Lung (tissue), 12 donors: ENCODE data around the gene ANKRD6. TPM values are rescaled to one million over a fixed set of nuclear protein-coding genes. Genes with fewer than 3 reads are reported as not detected.

Experiments used
- ATAC-seq: fragments of 200-7000 bp; cut with Tn5 transposase; one replicate; pipeline ENCODE4 v1.9.1; 2020; ENCODE audit warnings: moderate number of reproducible peaks; ENCODE audit not compliant: insufficient read depth, low FRiP score
- DNase-seq, 3 donors: peaks; one replicate each; pipeline ENCODE4 v3.0.0-alpha.2; 2013 to 2017
- H3K27ac ChIP-seq, 2 donors: one replicate each; pipeline ENCODE4 v1.5.1; 2013; ENCODE audit warnings: mild to moderate bottlenecking in 2 of 2, moderate library complexity in 2 of 2, control low read depth in 1 of 2, inconsistent platforms in 1 of 2, low read depth in 1 of 2, low read length in 1 of 2
- H3K27me3 ChIP-seq, 3 donors: one replicate each; pipeline ENCODE4 v1.5.1; 2013; ENCODE audit warnings: low read length in 2 of 3; ENCODE audit not compliant: control insufficient read depth in 3 of 3, insufficient read depth in 3 of 3
- H3K36me3 ChIP-seq, 4 donors: one replicate each; pipeline ENCODE4 v1.5.1; 2013; ENCODE audit warnings: low read length in 4 of 4, mild to moderate bottlenecking in 1 of 4, moderate library complexity in 1 of 4; ENCODE audit not compliant: control insufficient read depth in 4 of 4, insufficient read depth in 4 of 4
- H3K4me1 ChIP-seq, 5 donors: one replicate each; pipeline ENCODE4 v1.5.1; 2013; ENCODE audit warnings: low read length in 5 of 5, mild to moderate bottlenecking in 2 of 5, moderate library complexity in 1 of 5; ENCODE audit not compliant: control insufficient read depth in 5 of 5, insufficient read depth in 5 of 5
- H3K4me3 ChIP-seq: one replicate; pipeline ENCODE4 v1.5.1; 2013; ENCODE audit warnings: mild to moderate bottlenecking, control low read depth, moderate library complexity
- H3K9ac ChIP-seq, 2 donors: one replicate each; pipeline ENCODE4 v1.5.1; 2013; ENCODE audit warnings: low read length in 2 of 2, control low read depth in 1 of 2; ENCODE audit not compliant: insufficient read depth in 1 of 2
- H3K9me3 ChIP-seq, 4 donors: one replicate each; pipeline ENCODE4 v1.5.1; 2013; ENCODE audit warnings: low read length in 3 of 4, mild to moderate bottlenecking in 1 of 4, moderate library complexity in 1 of 4; ENCODE audit not compliant: control insufficient read depth in 4 of 4, insufficient read depth in 3 of 4
- WGBS, 2 donors: extraction: QIAGEN DNeasy Blood & Tissue Kit; methylation state at CpG; one replicate each; pipeline ENCODE4 v1.1.7; 2013; 5-methylcytosine and 5-hydroxymethylcytosine counted together
- polyA plus RNA-seq, 2 donors: library from polyadenylated mRNA; stranded (reverse); fragments of 200-250 nt; gene quantifications; one replicate each; pipeline ENCODE4 v1.2.1, GENCODE V29; 2013
- total RNA-seq, 2 donors: library from RNA; depleted of rRNA in 1 of 2; stranded (reverse); fragments of >200 nt in 1 of 2; gene quantifications; one replicate each; pipeline ENCODE4 v1.2.1, GENCODE V29; 2014 to 2021
- TF ChIP-seq, protein P1 (sequence below): IDR thresholded peaks from 2 replicates; pipeline ENCODE4 v1.5.1; 2012; ENCODE audit warnings: mild to moderate bottlenecking; ENCODE audit errors: control extremely low read depth, extremely low read depth
- donor health status: control.
- donor health status: control.
- donor health status: Bipolar disorder and iron deficiency.
- donor health status: healthy.
- donor health status: DM: yes; HTN: yes; CAD: no.

Gene ANKRD6
- total and polyA plus RNA-seq, 4 donors: 4.4 to 29.4 (median 16.0) TPM

- WGBS, 2 donors: 92 to 96% methylated on average over 3 of the region's 3 CpGs
Measured at GRCh38 chr6:89494131-89494793, 61.3 kb downstream of the ANKRD6 start.

DNA sequence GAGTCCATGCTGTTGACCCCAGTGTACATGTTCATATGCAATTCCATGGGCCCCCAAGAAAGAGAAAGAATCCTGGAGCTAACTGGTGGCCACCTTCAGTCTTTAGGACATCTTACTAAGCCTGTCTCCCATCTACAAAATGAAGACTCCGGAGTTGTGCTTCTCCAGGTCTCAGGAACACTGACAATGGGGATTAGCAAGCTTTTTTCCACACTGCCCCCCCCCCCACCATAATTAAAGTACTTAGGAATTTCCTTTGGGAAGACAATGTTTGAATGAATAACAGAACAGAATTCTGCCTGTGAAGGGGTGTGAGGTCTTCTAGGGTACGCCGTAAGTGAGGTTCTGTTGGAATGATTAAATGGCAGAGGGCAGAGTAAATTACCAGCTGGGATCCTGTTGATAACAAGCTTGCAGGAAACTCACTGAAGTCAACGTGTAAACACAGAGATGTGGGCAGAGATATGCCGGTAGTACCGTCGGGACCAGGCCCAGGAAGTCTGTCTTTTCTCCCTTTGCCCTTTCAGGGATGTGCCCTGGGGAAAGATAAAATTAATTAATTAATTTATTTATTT lies 63.1 kb downstream of the ANKRD6 start:
- Histone ChIP-seq H3K4me3 (no peak overlapping the region), H3K9ac (no peak overlapping the region), H3K9me3 (no peaks in the 10 kb centered on the region), H3K27ac (no peak overlapping the region), H3K27me3 (no peaks in the 10 kb centered on the region), H3K36me3 (no peaks in the 10 kb centered on the region), H3K4me1 (peaks cover 0 to 5% (median 2%) of the 10 kb centered on the region in 5 donors)
- DNase-seq (peak in 1 of 3 donors; percentile 34), ATAC-seq (no peak)
- WGBS, 2 donors: 25 to 49% methylated on average over 7 of the region's 7 CpGs
- TF ChIP-seq, protein P1, sequence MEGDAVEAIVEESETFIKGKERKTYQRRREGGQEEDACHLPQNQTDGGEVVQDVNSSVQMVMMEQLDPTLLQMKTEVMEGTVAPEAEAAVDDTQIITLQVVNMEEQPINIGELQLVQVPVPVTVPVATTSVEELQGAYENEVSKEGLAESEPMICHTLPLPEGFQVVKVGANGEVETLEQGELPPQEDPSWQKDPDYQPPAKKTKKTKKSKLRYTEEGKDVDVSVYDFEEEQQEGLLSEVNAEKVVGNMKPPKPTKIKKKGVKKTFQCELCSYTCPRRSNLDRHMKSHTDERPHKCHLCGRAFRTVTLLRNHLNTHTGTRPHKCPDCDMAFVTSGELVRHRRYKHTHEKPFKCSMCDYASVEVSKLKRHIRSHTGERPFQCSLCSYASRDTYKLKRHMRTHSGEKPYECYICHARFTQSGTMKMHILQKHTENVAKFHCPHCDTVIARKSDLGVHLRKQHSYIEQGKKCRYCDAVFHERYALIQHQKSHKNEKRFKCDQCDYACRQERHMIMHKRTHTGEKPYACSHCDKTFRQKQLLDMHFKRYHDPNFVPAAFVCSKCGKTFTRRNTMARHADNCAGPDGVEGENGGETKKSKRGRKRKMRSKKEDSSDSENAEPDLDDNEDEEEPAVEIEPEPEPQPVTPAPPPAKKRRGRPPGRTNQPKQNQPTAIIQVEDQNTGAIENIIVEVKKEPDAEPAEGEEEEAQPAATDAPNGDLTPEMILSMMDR: no peak

More at GRCh38 chr6:89494131-89494793, 61.3 kb downstream of the ANKRD6 start:
- Histone ChIP-seq H3K36me3 (no peaks in the 10 kb centered on the region), H3K4me3 (no peak overlapping the region), H3K27me3 (no peaks in the 10 kb centered on the region), H3K27ac (no peak overlapping the region), H3K9me3 (no peaks in the 10 kb centered on the region), H3K4me1 (peaks cover 0 to 5% (median 0%) of the 10 kb centered on the region in 5 donors), H3K9ac (no peak overlapping the region)
- TF ChIP-seq, protein P1: no peak
- ATAC-seq: no peak
- DNase-seq: no peak

- no peak overlapping the region for H3K27ac ChIP-seq
- peaks cover 0 to 7% (median 4%) of the 10 kb centered on the region in 5 donors for H3K4me1 ChIP-seq
- TF ChIP-seq, protein P1: no peak
- no peak for DNase-seq
- H3K36me3 ChIP-seq: no peaks in the 10 kb centered on the region
- no peaks in the 10 kb centered on the region for H3K27me3 ChIP-seq
- 93 to 94% methylated on average over 3 of the region's 3 CpGs for WGBS, 2 donors
- no peak for ATAC-seq
- no peaks in the 10 kb centered on the region for H3K9me3 ChIP-seq
- H3K9ac ChIP-seq: no peak overlapping the region
- H3K4me3 ChIP-seq: no peak overlapping the region
Measured at GRCh38 chr6:89500611-89501010, 67.7 kb downstream of the ANKRD6 start.
